Left forelimb (tissue), 1 donor: ENCODE measurements around the gene CUEDC2.

Source experiments
- DNase-seq: peaks from one replicate; pipeline ENCODE4 v3.0.0-alpha.2; 2018; ENCODE audit warnings: low spot score

CUEDC2 gene

DNA sequence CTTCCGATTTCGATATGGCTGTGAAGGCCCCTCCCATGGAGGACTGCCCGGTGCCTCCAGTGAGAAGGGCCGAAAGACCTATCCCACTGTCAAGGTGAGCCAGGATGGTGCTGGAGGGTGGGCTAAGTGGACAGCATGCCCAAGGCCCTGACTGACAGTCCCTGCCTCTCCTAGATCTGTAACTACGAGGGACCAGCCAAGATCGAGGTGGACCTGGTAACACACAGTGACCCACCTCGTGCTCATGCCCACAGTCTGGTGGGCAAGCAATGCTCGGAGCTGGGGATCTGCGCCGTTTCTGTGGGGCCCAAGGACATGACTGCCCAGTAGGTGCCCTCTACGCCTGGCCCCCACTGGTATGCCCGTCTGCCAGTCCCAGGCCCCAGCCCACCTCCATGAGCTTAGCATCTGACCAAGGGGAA is 35.6 kb downstream of the CUEDC2 start:
- DNase-seq, result no peak

DNA sequence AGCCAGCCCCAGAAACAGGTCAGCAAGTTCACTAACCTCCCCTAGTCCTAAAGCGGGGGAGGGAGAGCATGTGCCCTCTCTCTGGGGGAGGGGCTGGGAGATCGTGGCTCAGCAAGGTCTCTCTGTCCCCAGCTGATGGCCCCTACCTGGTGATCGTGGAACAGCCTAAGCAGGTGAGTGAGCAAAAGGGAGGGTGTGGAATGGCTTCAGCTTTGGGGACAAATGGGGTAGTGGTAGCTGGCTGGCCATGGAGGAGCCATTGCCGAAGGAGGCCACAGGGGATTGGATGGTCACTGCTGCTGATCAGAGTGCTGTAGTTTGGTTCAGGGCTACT is 36.1 kb downstream of the CUEDC2 start:
- no peak for DNase-seq

DNA sequence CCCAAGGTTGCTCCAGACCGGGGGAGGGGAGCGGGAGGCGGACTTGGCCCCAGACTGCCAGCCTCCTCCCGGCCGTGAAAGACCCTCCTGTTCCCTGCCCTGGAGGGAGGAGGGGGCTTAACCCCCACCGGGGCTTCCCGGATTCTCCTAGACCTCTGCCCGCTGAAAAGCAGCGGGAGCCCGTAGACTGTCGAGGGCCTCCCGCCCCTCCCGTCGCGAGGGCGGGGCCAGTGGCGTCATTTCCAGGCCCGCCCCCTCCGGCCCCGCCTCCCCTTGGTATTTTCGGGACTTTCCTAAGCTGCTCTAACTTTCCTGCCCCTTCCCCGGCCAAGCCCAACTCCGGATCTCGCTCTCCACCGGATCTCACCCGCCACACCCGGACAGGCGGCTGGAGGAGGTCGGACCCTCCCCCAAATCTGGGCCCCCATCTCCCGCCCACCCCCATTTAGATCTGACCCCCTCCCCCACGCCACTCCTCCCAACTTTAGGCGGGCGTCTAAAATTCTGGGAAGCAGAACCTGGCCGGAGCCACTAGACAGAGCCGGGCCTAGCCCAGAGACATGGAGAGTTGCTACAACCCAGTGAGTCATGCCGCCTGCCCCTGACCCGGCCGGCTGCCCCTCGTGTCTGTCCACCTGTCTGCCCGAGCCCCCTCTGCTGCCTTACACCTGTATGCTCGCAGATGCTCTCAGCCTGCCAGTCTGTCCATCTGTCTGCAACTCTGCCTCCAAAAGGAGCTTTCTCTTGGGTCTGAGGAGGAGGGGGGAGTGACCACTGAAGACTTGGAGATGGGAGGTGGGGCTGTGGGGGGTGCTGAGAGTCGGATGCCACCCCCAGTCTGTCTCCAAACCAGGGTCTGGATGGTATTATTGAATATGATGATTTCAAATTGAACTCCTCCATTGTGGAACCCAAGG is 36.7 kb downstream of the CUEDC2 start, which contains the start of gene NFKB2:
Gene NFKB2, plus strand, starts transcription at position 306 of the 917 bp plus-strand sequence. Its CDS starts 255 bp downstream, at position 561.
- peak; percentile 94 for DNase-seq

DNA sequence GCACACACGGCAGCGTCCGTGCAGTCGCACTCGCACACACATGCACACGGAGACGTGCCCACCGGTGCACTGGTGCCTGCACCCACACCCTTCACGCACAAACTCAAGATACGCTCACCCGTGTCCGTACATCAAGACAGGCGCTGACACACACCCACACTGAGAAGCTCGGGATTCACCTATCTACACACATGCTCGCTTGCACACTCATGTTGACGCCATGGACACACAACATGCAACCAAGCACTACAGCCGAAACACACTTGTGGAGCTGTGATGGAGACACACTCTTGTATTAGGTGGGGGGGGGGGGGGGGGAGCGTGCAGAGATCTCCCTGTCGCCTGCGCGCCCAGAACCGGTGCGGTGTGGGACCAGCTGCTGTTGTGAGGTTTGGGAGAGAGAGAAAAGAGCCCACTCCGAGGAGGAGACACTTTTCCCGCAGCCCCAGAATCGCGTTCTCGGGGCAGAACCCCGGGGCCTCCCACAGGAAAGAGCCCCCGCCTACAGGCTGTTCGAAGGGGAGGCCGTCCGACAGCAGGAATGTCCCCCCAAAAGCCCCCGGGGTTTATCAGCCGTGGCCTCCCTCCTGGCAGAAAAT is 37.5 kb downstream of the CUEDC2 start:
- peak; percentile 80 for DNase-seq

DNA sequence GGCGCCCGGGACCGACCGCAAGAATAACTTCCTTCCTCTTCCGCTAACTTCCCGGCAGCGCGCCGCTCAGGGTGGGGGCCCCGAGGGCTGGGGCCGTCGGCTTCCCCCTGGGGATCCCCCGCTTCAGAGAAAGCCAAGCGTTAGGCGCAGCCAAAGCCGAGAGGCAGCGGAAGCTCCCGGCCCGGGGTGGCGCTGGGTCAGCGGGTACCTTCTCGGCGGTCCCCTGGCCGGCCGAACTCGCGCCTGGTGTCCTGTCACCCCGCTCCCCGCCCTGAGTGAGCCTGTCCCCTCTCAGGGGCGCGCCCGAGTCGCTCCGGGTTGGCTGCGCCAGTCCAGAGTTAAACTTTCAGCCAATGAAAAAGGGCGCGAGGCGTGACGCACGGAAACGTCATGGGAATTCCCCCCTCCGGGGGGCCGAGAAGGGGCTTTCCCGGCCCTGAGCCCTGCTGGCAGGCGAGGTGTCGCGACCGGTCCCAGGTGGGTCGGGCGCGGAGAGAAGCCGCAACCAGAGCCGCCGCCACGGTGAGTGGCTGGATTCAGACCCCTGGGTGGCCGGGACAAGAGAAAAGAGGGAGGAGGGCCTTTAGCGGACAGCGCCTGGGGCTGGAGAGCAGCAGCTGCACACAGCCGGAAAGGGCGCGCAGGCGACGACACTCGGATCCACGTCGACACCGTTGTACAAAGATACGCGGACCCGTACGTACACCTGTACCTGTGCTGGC is 38.1 kb downstream of the CUEDC2 start:
- peak; percentile 95 for DNase-seq

DNA sequence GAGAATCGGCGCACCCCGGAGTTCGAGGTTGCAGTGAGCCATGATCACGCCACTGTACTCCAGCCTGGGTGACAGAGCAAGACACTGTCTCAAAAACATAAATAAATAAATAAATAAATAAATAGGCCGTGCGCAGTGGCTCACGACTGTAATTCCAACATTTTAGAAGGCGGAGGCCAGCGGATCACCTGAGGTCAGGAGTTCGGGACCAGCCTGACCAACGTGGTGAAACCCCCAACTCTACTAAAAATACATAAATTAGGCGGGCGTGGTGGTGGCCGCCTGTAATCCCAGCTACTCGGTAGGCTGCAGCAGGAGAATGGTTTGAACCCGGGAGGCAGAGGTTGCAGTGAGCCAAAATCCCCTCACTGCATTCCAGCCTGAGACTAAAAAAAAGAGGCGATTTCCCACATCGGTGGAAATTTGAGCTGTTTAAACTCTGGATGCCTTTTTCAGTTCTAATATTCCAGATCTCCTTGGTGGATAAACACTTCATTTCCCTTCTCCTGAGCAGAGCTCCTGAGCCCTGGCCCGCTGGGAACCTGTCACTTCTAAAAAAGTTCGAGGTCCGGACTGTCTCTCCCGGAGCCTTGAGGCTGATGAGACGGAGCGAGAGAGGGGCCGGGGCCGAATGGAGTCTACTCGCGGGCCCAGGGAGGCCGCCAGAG is 38.8 kb downstream of the CUEDC2 start:
- no peak for DNase-seq

DNA sequence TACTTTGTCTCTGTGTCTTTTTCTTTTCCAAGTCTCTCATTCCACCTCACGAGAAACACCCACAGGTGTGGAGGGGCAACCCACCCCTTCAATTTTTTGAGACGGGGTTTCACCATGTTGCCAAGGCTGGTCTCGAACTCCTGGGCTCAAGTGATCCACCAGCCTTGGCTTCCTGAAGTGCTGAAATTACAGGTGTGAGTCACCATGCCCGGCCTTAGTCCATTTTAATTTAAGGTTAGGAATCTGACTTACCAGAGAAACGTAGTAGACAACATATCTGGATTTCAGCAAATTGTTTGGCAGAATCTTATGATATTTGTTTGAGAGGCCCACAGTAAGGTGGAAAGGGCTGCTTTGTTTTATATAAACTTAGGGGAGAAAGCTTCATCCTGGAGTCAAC is 40.1 kb downstream of the CUEDC2 start:
- DNase-seq, result no peak

DNA sequence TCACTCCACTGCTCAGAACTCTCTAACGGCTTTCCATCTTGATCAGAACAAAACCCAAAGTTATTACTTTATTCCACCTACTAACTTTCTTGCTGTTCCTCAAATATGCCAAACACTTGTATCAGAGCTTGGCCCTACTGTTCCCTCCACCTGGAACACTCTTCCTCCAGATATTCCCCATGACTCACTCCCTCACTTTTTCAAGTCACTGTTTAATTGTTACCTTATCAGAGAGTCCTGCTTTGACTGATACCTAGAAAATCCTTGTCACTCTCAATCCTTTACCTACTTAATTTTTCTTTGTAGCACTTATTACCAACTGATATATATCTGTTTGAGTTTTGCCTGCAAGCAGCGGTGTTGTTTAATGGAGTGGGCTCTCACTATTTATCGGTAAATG is 42.5 kb downstream of the CUEDC2 start:
- no peak for DNase-seq

DNA sequence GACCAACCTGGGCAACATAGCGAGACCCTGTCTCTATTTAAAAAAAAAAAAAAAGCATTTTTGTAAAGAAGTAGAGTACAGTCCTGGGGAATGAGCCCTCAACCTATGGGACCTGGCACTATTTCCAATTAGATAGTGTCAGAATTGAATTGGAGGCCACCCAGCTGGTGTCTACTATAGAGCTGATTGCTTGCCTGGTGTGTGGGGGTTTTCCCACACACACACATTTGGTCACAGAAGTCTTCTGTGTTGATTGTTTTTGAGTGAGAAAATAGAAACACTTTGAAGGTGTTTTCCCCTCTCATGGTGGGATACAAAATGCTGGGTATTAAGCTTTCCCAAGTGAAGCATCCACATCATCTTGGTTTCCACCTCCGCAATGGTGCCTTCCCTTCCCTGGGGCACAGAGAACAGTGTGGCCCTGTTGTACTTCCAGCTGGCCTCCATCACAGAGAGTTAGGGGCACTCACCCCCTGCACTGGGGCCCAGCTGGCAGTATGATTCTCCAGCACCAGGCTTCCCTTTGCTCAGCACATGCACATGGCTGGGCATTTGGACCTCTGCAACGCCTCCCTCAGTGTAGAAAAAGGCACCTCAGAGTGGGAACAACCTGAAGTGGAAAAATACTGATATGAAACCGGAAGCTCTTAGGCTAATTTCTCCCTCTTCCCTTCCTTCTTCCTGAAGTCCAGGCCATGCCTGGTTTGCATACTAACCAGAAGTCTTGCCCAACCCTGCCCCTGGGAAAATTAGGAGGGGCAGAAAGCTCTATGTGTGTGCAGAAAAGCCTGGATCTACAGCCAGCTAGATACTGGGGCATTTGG is 47.6 kb downstream of the CUEDC2 start:
- no peak for DNase-seq

DNA sequence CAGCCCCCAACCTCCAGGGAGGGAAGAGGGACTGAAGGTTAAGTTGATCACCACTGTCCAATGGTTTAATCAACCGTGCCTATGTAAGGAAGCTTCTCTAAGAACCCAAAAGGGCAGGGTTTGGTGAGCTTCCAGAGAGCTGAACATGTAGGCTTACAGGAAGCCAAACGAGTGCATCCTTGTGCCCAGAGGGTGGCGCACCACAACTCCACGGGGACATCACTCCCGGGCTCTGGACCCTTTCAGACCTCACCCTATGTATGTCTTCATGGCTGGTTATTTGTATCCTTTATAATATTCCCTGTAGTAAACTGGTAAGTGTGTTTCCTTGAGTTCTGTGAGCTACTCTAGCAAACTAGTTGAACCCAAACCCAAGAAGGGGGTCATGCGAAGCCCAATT is 48.3 kb downstream of the CUEDC2 start:
- DNase-seq, result no peak

DNA sequence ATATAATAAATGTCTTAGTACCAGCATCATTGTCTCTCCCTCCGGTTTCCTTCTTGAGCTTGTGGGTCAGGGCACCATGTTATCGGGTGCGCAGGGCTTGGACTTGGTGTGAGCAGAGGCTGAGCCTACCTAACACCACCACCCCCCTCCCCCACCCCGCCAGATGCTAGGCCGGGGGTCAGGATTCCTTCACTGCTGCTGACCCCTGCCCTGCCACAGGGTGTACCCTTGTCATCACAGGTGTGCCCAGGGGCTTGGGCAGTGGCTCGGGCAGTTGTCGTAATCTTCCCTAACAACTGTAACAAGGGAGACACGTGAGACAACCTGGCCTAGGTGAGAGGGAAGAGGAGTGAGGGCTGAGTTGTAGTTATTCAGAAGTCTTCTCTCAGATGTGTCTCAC is 49.5 kb downstream of the CUEDC2 start:
- DNase-seq, result no peak

DNA sequence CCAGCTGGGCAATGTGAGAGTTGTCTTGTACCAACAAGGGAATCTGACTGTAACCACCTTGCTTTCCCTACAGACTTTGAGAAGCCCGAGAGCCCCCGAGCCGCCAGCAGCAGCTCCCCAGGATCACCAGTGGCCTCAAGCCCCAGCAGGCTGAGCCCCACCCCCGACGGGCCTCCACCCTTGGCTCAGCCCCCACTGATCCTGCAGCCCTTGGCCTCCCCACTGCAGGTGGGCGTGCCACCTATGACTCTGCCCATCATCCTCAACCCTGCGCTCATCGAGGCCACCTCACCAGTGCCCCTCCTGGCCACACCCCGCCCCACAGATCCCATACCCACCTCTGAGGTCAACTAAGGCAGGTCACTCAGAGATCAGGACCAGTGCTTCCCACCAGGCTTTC is 50.4 kb downstream of the CUEDC2 start:
- DNase-seq, result no peak

DNA sequence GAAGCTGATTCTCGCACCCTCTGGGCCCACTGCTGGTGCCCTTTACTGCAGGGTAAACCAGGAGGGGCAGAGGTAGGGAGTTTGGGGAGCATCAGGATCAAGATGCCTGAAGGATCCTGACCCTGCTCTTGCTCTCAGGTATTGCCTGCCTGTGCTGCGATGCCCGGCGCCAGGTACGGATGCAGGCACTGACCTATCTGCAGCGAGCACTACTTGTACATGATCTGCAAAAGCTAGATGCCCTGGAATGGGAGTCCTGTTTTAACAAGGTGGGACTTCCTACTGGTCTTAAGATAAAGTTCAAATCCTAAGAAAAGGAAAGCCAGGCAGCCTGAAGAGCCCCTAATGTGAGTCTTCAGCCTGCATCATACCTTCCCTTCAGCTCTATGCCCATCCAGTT is 53.0 kb downstream of the CUEDC2 start:
- DNase-seq, result no peak

DNA sequence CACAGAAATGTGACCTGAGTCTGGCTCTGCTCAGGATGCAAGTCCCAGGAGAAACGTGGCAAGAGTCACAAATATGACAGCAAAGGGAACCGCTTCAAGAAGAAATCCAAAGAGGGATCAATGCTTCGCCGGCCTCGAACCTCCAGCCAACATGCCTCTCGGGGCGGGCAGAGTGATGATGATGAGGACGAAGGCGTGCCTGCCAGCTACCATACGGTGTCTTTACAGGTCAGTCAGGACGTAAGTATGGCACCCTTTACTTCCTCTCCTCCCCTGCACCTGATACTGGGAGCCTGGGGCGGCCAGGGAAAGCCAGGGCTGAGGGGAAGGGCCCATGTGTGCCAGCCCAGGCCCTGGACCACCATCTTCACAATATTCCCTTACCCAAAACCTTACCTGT is 55.5 kb downstream of the CUEDC2 start:
- DNase-seq, result no peak

DNA sequence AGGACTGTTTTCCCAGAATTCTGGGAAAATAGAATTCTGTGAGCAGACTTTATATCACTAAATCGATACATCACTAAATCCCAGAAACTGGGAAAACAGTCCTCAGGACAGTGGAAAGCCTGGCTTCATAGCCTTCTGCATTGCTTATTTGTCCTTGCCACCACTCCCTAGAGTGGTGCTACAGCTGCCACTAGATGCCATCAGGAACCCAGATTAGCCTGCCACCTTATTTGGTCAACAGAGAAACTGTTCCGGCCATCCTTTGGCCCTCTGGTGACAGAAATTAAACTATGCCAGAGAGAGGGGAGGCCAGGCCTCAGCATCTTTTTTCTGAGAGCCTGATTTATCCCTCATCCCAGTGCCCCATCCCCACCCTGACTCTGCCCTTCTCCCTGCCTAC is 56.5 kb downstream of the CUEDC2 start:
- DNase-seq, result no peak

DNA sequence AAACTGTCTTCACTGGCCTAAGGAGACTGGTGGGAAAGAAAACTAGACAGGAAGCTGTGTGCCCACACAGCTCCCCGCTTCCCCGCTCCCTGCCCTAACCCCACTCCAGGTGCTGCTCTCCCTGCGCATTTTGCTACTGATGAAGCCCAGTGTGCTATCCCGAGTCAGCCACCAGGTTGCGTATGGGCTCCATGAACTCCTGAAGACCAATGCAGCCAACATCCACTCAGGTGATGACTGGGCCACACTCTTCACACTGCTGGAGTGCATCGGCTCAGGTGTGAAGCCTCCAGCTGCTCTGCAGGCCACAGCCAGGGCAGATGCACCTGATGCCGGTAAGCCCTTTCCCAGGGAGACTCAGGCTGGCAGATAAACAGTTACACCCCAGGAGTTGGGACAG is 57.1 kb downstream of the CUEDC2 start:
- DNase-seq, result no peak
